GM15510 (cell line): ENCODE measurements around the gene MIAT.

Experiments
- POLR2A ChIP-seq: IDR thresholded peaks from 3 replicates; pipeline ENCODE4 v1.6.1; 2011; ENCODE audit warnings: borderline replicate concordance; ENCODE audit not compliant: insufficient read length; ENCODE audit errors: extremely low read depth

MIAT gene

GRCh38 chr22:26656891-26657851 lies at the start of gene MIAT:
Gene MIAT, plus strand, starts transcription at chr22:26657588.
- TF ChIP-seq POLR2A: no peak

- no peak for TF ChIP-seq POLR2A
Measured at GRCh38 chr22:26608129-26608528, 49.3 kb upstream of the MIAT start.

- TF ChIP-seq POLR2A: no peak
Measured at GRCh38 chr22:26609287-26609686, 48.1 kb upstream of the MIAT start.

GRCh38 chr22:26610072-26610958 lies 47.1 kb upstream of the MIAT start:
- no peak for TF ChIP-seq POLR2A

- no peak for TF ChIP-seq POLR2A
Measured at GRCh38 chr22:26610996-26611395, 46.4 kb upstream of the MIAT start.

GRCh38 chr22:26612652-26613051 lies 44.7 kb upstream of the MIAT start:
- no peak for TF ChIP-seq POLR2A

GRCh38 chr22:26614322-26614721 lies 43.1 kb upstream of the MIAT start:
- TF ChIP-seq POLR2A: no peak

GRCh38 chr22:26615149-26615548 lies 42.2 kb upstream of the MIAT start:
- TF ChIP-seq POLR2A: no peak

- TF ChIP-seq POLR2A: no peak
Measured at GRCh38 chr22:26615830-26616435, 41.5 kb upstream of the MIAT start.

- TF ChIP-seq POLR2A: no peak
Measured at GRCh38 chr22:26616650-26617049, 40.7 kb upstream of the MIAT start.

- no peak for TF ChIP-seq POLR2A
Measured at GRCh38 chr22:26617271-26618199, 39.9 kb upstream of the MIAT start, which contains the start of gene CRYBB1. Gene CRYBB1, minus strand, starts transcription at chr22:26618027. Its CDS starts 1,708 bp downstream, at chr22:26616319.

GRCh38 chr22:26618455-26618854 lies 38.9 kb upstream of the MIAT start:
- TF ChIP-seq POLR2A: no peak

GRCh38 chr22:26619510-26619909 lies 37.9 kb upstream of the MIAT start:
- no peak for TF ChIP-seq POLR2A

GRCh38 chr22:26620197-26620596 lies 37.2 kb upstream of the MIAT start:
- no peak for TF ChIP-seq POLR2A
